ENCODE data around the gene CACNA1I.

- TF ChIP-seq CTCF (conservative IDR thresholded peaks at IDR 0.05) (no peak), ZFX (IDR thresholded peaks at IDR 0.05) (no peak)
These were observed 11.6 kb upstream of the CACNA1I start for GRCh38 chr22:39558950-39559349.
